ENCODE data around the gene CBX4.

DNA sequence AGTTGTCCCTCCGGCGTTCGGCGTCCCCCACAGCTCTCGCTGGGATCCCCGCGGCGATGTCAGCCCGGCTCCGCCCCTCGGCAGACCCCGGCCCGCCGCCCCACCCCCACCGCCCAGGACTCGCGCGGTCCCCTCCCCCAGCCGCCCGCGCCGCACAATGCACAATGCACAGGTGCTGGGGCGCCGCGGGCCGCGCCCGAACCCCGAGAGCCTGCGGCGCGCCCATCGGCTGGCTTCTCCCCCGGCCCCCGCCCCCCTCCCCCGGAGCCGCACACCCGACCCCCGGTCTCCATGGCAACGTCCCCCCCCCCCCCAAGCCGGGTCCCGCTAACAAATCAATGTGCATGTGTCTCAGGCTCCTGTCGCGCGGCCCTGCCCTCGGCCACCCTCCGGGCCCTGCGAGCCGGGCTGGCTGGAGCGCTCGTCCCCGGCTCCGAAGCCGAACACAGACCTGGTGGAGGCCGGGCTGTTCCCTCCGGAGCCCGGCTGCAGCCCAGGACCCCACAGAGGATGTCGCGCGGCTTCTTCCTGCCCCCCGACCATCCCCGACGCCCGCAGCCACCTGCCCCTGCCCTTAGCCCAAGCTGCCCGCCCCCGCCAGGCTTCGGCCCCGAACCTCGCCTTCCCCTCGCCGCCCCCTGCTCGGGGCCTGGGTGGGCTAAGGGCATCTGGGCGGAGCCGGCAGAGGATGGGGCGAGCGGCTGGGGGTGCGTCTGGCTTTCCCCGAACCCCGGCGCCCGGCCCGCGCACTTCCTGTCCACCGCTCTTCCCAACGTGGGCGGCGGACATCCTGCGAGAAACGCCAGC lies 41.5 kb downstream of the CBX4 start:
- TF ChIP-seq CTCF (conservative IDR thresholded peaks at IDR 0.05; ENCODE audit: low read length): no peak
- 0 out of 2 replicates have a peak, but pooled peaks have one; percentile 34 for TF ChIP-seq EZH2phosphoT487 (IDR thresholded peaks at IDR 0.05; ENCODE audit: borderline replicate concordance, low read depth, low read length)

Data from OCI-LY7 (cell line).